Adrenal gland (tissue), 5 donors: ENCODE measurements around the gene ART1.

Source experiments
- CTCF ChIP-seq, 6 experiments: fragments of 450-650 bp in 4 of 6; fragments of 200-600 bp in 2 of 6; sonication (generic) in 1 of 6; IDR thresholded peaks; 1 replicate in 5 of 6; 2 replicates in 1 of 6; pipeline versions ENCODE4 v1.5.1 to v1.8.0; 2016 to 2021; ENCODE audit warnings: antibody characterized with exemption in 6 of 6, mild to moderate bottlenecking in 2 of 6, moderate library complexity in 1 of 6
- POLR2A ChIP-seq, 2 donors: fragments of 450-650 bp; IDR thresholded peaks; one replicate each; pipeline ENCODE4 v1.6.1; 2017; ENCODE audit warnings: antibody characterized with exemption in 2 of 2, mild to moderate bottlenecking in 2 of 2, moderate library complexity in 1 of 2
- donor health status: DM: no; HTN: no; CAD: no.

DNA sequence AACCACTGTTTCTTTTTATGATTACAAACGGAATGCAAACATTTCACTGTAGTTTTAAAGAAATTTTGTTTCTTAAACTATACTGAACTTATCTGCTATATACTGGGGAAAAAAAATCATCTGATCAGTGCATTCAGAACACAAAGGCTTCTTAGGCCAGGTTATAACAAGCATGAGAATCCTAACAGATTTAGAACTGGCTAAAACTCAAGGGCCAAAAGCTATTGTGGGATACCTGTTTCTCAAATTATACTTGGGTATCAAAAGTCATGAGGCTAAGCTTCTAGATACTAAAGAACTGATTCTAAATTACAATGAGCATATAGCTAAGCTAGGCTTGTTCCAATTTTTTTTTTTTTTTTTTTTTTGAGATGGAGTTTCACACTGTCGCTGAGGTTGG lies 56.0 kb downstream of the ART1 start:
- TF ChIP-seq CTCF (IDR thresholded peaks at IDR 0.05): no peak
- TF ChIP-seq POLR2A (IDR thresholded peaks at IDR 0.05): no peak
